GM23338 (cell line): ENCODE data around the gene SFT2D2. TPM values are rescaled to one million over a fixed set of nuclear protein-coding genes. Genes with fewer than 3 reads are reported as not detected.

Experiments used
- ATAC-seq: fragments of 200-7000 bp; cut with Tn5 transposase; 3 replicates; pipeline ENCODE4 v1.9.1; 2020
- DNase-seq: peaks from one replicate; pipeline ENCODE4 v3.0.0-alpha.2; 2015; ENCODE audit warnings: low spot score
- H2AFZ ChIP-seq: fragments of 200-600 bp; sonication (generic); 2 replicates; pipeline ENCODE4 v1.8.0; 2016; ENCODE audit warnings: antibody characterized with exemption, mild to moderate bottlenecking, moderate library complexity
- H3F3A ChIP-seq: fragments of 200-600 bp; sonication (generic); replicated peaks from 2 replicates; pipeline ENCODE4 v1.8.0; 2017; ENCODE audit warnings: antibody characterized with exemption, mixed run types, low read depth
- H3K27ac ChIP-seq: fragments of 200-600 bp; sonication (generic); 2 replicates; pipeline ENCODE4 v1.6.1; 2016; ENCODE audit warnings: low read depth
- H3K27me3 ChIP-seq: fragments of 200-600 bp; sonication (generic); 2 replicates; pipeline ENCODE4 v1.8.0; 2016; ENCODE audit warnings: mild to moderate bottlenecking, mixed run types, moderate library complexity; ENCODE audit not compliant: insufficient read depth
- H3K36me3 ChIP-seq: fragments of 200-600 bp; sonication (generic); 2 replicates; pipeline ENCODE4 v1.8.0; 2016; ENCODE audit warnings: mild to moderate bottlenecking; ENCODE audit not compliant: insufficient read depth
- H3K4me1 ChIP-seq: fragments of 200-600 bp; sonication (generic); 2 replicates; pipeline ENCODE4 v1.8.0; 2016; ENCODE audit warnings: mild to moderate bottlenecking, moderate library complexity; ENCODE audit not compliant: insufficient read depth
- H3K4me2 ChIP-seq: fragments of 200-600 bp; sonication (generic); 2 replicates; pipeline ENCODE4 v1.7.1; 2017; ENCODE audit warnings: mixed run types
- H3K4me3 ChIP-seq: fragments of 200-600 bp; sonication (generic); 2 replicates; pipeline ENCODE4 v1.6.1; 2016; ENCODE audit warnings: mixed run types
- H3K79me2 ChIP-seq: fragments of 200-600 bp; sonication (generic); replicated peaks from 2 replicates; pipeline ENCODE4 v1.8.0; 2017; ENCODE audit warnings: mild to moderate bottlenecking; ENCODE audit not compliant: insufficient read depth
- H3K9me2 ChIP-seq: fragments of 200-600 bp; sonication (generic); 2 replicates; pipeline ENCODE4 v1.8.0; 2017; ENCODE audit not compliant: insufficient read depth
- H4K20me1 ChIP-seq: fragments of 200-600 bp; sonication (generic); replicated peaks from 2 replicates; pipeline ENCODE4 v1.8.0; 2017; ENCODE audit warnings: mild to moderate bottlenecking; ENCODE audit not compliant: insufficient read depth
- H3K27ac Mint-ChIP-seq: 2 replicates; pipeline ENCODE4 v1.8.0; 2020; ENCODE audit warnings: inconsistent platforms, mild to moderate bottlenecking, moderate library complexity, mixed read lengths
- H3K27me3 Mint-ChIP-seq: 3 replicates; pipeline ENCODE4 v1.8.0; 2022; ENCODE audit warnings: low read depth, mild to moderate bottlenecking, moderate library complexity, mixed read lengths, inconsistent platforms; ENCODE audit not compliant: insufficient read depth, poor library complexity
- H3K36me3 Mint-ChIP-seq: 3 replicates; pipeline ENCODE4 v1.8.0; 2021; ENCODE audit warnings: low read depth, mild to moderate bottlenecking, inconsistent platforms, moderate library complexity, mixed read lengths
- H3K4me1 Mint-ChIP-seq: 3 replicates; pipeline ENCODE4 v1.8.0; 2020; ENCODE audit warnings: mild to moderate bottlenecking, inconsistent platforms, mixed read lengths
- H3K4me3 Mint-ChIP-seq: 3 replicates; pipeline ENCODE4 v1.8.0; 2021; ENCODE audit warnings: moderate library complexity, mild to moderate bottlenecking, inconsistent platforms, mixed read lengths
- H3K9me3 Mint-ChIP-seq: 3 replicates; pipeline ENCODE4 v1.8.0; 2020; ENCODE audit warnings: moderate library complexity, mild to moderate bottlenecking, inconsistent platforms, mixed read lengths
- CREB1 ChIP-seq: fragments of 250-450 bp; sonication (Bioruptor Pico); IDR thresholded peaks from 2 replicates; pipeline ENCODE4 v1.5.0; 2020; ENCODE audit warnings: low read depth, mild to moderate bottlenecking, moderate library complexity
- EZH2 ChIP-seq: fragments of 200-600 bp; sonication (generic); IDR thresholded peaks from one replicate; pipeline ENCODE4 v1.8.0; 2017; ENCODE audit warnings: antibody characterized with exemption, mild to moderate bottlenecking, low read depth; ENCODE audit not compliant: unreplicated experiment
- EZH2phosphoT487 ChIP-seq: fragments of 200-600 bp; sonication (generic); IDR thresholded peaks from one replicate; pipeline ENCODE4 v1.8.1; 2018; ENCODE audit warnings: antibody characterized with exemption; ENCODE audit not compliant: unreplicated experiment
- JUNB ChIP-seq: IDR thresholded peaks from one replicate; pipeline ENCODE4 v1.6.1; 2016; ENCODE audit warnings: antibody characterized with exemption; ENCODE audit not compliant: unreplicated experiment
- NANOG ChIP-seq: IDR thresholded peaks from 2 replicates; pipeline ENCODE4 v1.6.1; 2016; ENCODE audit warnings: antibody characterized with exemption, borderline replicate concordance
- POLR2AphosphoS5 ChIP-seq: IDR thresholded peaks from 2 replicates; pipeline ENCODE4 v1.6.1; 2016; ENCODE audit warnings: antibody characterized with exemption, low read depth
- STAT1 ChIP-seq: IDR thresholded peaks from one replicate; pipeline ENCODE4 v1.6.1; 2016; ENCODE audit warnings: antibody characterized with exemption; ENCODE audit not compliant: unreplicated experiment
- ZNF114 ChIP-seq: fragments of 250-450 bp; sonication (Bioruptor Pico); IDR thresholded peaks from 2 replicates; pipeline ENCODE4 v1.5.0; 2020; ENCODE audit warnings: mild to moderate bottlenecking, moderate library complexity
- polyA plus RNA-seq: library from polyadenylated mRNA; unstranded; fragments of >200 nt; fragmentation: Nextera tagmentation; extraction: Ambion mirVana; gene quantifications from 2 replicates; pipeline ENCODE4 v1.2.1, GENCODE V29; 2016
- total RNA-seq: library from RNA; depleted of rRNA; stranded (reverse); fragments of >200 nt; shearing (Covaris generic); gene quantifications from 2 replicates; pipeline ENCODE4 v1.2.3, GENCODE V29; 2014
- TF ChIP-seq, protein P1 (sequence below), 2 experiments: fragments of 200-600 bp in 1 of 2; sonication (generic) in 1 of 2; conservative IDR thresholded peaks; 2 replicates each; pipeline versions ENCODE4 v1.5.1 to v1.6.1; 2016 to 2017; ENCODE audit warnings: antibody characterized with exemption in 2 of 2, low read depth in 2 of 2, mild to moderate bottlenecking in 2 of 2, moderate library complexity in 1 of 2
- TF ChIP-seq, protein P2 (sequence below): fragments of 250-450 bp; sonication (Bioruptor Pico); IDR thresholded peaks from 2 replicates; pipeline ENCODE4 v1.5.0; 2020; ENCODE audit warnings: mild to moderate bottlenecking, moderate library complexity
- TF ChIP-seq, protein P3 (sequence below): IDR thresholded peaks from one replicate; pipeline ENCODE4 v1.6.1; 2018; ENCODE audit warnings: antibody characterized with exemption; ENCODE audit not compliant: unreplicated experiment
- TF ChIP-seq, protein P4 (sequence below): IDR thresholded peaks from 2 replicates; pipeline ENCODE4 v1.6.1; 2016; ENCODE audit warnings: antibody characterized with exemption

SFT2D2 gene
- total and polyA plus RNA-seq, 2 experiments from 2014 or later = 7.6 to 27.2 TPM

DNA sequence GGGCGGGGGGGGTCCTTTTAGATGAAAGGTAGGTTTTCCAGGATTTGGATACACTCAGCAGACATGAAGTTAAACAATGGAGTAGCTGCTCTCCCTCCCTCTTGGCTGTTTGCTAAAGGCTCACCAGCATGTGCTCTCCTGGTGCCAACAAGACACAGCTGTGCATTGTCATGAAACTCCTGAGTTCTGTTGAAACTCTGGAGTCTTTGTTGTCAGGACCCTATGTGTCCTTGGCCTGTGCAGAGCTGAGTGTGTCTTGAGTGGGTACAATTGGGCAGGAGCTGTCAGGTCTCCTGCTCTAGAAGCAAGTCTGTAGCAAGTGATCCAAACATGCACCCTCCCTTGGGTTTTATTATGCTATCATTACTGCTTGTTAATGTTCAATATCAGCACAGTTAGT lies 67.6 kb downstream of the SFT2D2 start:
- Mint-ChIP-seq H3K4me3 (no peak overlapping the region), H3K36me3 (no peaks in the 10 kb centered on the region)

More for the DNA sequence above, 67.6 kb downstream of the SFT2D2 start:
- Histone ChIP-seq H3K4me1 (peaks cover 13% of the 10 kb centered on the region), H3K79me2 (no peaks in the 10 kb centered on the region), H3K27me3 (no peaks in the 10 kb centered on the region), H2AFZ (no peak overlapping the region), H3K36me3 (no peaks in the 10 kb centered on the region), H3K4me3 (no peak overlapping the region), H3K27ac (no peak overlapping the region), H3K4me2 (no peak overlapping the region), H4K20me1 (no peaks in the 10 kb centered on the region), H3K9me2 (no peaks in the 10 kb centered on the region), H3F3A (no peaks in the 10 kb centered on the region)
- no peak overlapping the region for H3K27ac Mint-ChIP-seq
- peaks cover 1% of the 10 kb centered on the region for H3K27me3 Mint-ChIP-seq
- ATAC-seq (no peak), DNase-seq (no peak)
- H3K9me3 Mint-ChIP-seq = no peaks in the 10 kb centered on the region
- TF ChIP-seq, protein P1, sequence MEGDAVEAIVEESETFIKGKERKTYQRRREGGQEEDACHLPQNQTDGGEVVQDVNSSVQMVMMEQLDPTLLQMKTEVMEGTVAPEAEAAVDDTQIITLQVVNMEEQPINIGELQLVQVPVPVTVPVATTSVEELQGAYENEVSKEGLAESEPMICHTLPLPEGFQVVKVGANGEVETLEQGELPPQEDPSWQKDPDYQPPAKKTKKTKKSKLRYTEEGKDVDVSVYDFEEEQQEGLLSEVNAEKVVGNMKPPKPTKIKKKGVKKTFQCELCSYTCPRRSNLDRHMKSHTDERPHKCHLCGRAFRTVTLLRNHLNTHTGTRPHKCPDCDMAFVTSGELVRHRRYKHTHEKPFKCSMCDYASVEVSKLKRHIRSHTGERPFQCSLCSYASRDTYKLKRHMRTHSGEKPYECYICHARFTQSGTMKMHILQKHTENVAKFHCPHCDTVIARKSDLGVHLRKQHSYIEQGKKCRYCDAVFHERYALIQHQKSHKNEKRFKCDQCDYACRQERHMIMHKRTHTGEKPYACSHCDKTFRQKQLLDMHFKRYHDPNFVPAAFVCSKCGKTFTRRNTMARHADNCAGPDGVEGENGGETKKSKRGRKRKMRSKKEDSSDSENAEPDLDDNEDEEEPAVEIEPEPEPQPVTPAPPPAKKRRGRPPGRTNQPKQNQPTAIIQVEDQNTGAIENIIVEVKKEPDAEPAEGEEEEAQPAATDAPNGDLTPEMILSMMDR (conservative IDR thresholded peaks at IDR 0.05; ENCODE audit: low read depth in 2 of 2) = no peak
- TF ChIP-seq ZNF114 (no peak), NANOG (no peak), CREB1 (CRISPR knock-in tag) (no peak), POLR2AphosphoS5 (no peak), STAT1 (no peak), JUNB (no peak), EZH2 (no peak), EZH2phosphoT487 (no peak)
- TF ChIP-seq, protein P2, sequence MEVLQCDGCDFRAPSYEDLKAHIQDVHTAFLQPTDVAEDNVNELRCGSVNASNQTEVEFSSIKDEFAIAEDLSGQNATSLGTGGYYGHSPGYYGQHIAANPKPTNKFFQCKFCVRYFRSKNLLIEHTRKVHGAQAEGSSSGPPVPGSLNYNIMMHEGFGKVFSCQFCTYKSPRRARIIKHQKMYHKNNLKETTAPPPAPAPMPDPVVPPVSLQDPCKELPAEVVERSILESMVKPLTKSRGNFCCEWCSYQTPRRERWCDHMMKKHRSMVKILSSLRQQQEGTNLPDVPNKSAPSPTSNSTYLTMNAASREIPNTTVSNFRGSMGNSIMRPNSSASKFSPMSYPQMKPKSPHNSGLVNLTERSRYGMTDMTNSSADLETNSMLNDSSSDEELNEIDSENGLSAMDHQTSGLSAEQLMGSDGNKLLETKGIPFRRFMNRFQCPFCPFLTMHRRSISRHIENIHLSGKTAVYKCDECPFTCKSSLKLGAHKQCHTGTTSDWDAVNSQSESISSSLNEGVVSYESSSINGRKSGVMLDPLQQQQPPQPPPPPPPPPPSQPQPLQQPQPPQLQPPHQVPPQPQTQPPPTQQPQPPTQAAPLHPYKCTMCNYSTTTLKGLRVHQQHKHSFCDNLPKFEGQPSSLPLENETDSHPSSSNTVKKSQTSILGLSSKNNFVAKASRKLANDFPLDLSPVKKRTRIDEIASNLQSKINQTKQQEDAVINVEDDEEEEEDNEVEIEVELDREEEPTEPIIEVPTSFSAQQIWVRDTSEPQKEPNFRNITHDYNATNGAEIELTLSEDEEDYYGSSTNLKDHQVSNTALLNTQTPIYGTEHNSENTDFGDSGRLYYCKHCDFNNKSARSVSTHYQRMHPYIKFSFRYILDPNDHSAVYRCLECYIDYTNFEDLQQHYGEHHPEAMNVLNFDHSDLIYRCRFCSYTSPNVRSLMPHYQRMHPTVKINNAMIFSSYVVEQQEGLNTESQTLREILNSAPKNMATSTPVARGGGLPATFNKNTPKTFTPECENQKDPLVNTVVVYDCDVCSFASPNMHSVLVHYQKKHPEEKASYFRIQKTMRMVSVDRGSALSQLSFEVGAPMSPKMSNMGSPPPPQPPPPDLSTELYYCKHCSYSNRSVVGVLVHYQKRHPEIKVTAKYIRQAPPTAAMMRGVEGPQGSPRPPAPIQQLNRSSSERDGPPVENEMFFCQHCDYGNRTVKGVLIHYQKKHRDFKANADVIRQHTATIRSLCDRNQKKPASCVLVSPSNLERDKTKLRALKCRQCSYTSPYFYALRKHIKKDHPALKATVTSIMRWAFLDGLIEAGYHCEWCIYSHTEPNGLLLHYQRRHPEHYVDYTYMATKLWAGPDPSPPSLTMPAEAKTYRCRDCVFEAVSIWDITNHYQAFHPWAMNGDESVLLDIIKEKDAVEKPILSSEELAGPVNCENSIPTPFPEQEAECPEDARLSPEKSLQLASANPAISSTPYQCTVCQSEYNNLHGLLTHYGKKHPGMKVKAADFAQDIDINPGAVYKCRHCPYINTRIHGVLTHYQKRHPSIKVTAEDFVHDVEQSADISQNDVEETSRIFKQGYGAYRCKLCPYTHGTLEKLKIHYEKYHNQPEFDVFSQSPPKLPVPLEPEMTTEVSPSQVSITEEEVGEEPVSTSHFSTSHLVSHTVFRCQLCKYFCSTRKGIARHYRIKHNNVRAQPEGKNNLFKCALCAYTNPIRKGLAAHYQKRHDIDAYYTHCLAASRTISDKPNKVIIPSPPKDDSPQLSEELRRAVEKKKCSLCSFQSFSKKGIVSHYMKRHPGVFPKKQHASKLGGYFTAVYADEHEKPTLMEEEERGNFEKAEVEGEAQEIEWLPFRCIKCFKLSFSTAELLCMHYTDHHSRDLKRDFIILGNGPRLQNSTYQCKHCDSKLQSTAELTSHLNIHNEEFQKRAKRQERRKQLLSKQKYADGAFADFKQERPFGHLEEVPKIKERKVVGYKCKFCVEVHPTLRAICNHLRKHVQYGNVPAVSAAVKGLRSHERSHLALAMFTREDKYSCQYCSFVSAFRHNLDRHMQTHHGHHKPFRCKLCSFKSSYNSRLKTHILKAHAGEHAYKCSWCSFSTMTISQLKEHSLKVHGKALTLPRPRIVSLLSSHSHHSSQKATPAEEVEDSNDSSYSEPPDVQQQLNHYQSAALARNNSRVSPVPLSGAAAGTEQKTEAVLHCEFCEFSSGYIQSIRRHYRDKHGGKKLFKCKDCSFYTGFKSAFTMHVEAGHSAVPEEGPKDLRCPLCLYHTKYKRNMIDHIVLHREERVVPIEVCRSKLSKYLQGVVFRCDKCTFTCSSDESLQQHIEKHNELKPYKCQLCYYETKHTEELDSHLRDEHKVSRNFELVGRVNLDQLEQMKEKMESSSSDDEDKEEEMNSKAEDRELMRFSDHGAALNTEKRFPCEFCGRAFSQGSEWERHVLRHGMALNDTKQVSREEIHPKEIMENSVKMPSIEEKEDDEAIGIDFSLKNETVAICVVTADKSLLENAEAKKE (CRISPR knock-in tag) = no peak
- TF ChIP-seq, protein P3, sequence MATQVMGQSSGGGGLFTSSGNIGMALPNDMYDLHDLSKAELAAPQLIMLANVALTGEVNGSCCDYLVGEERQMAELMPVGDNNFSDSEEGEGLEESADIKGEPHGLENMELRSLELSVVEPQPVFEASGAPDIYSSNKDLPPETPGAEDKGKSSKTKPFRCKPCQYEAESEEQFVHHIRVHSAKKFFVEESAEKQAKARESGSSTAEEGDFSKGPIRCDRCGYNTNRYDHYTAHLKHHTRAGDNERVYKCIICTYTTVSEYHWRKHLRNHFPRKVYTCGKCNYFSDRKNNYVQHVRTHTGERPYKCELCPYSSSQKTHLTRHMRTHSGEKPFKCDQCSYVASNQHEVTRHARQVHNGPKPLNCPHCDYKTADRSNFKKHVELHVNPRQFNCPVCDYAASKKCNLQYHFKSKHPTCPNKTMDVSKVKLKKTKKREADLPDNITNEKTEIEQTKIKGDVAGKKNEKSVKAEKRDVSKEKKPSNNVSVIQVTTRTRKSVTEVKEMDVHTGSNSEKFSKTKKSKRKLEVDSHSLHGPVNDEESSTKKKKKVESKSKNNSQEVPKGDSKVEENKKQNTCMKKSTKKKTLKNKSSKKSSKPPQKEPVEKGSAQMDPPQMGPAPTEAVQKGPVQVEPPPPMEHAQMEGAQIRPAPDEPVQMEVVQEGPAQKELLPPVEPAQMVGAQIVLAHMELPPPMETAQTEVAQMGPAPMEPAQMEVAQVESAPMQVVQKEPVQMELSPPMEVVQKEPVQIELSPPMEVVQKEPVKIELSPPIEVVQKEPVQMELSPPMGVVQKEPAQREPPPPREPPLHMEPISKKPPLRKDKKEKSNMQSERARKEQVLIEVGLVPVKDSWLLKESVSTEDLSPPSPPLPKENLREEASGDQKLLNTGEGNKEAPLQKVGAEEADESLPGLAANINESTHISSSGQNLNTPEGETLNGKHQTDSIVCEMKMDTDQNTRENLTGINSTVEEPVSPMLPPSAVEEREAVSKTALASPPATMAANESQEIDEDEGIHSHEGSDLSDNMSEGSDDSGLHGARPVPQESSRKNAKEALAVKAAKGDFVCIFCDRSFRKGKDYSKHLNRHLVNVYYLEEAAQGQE = no peak
- TF ChIP-seq, protein P4, sequence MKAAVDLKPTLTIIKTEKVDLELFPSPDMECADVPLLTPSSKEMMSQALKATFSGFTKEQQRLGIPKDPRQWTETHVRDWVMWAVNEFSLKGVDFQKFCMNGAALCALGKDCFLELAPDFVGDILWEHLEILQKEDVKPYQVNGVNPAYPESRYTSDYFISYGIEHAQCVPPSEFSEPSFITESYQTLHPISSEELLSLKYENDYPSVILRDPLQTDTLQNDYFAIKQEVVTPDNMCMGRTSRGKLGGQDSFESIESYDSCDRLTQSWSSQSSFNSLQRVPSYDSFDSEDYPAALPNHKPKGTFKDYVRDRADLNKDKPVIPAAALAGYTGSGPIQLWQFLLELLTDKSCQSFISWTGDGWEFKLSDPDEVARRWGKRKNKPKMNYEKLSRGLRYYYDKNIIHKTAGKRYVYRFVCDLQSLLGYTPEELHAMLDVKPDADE = no peak
- peaks cover 10% of the 10 kb centered on the region for H3K4me1 Mint-ChIP-seq
